ENCODE results near the gene BAZ2B. TPM values are rescaled to one million over a fixed set of nuclear protein-coding genes. Genes with fewer than 3 reads are reported as not detected.

The BAZ2B gene
- total RNA-seq, 1 experiment from 2014 or later, result 19.9 TPM

DNA sequence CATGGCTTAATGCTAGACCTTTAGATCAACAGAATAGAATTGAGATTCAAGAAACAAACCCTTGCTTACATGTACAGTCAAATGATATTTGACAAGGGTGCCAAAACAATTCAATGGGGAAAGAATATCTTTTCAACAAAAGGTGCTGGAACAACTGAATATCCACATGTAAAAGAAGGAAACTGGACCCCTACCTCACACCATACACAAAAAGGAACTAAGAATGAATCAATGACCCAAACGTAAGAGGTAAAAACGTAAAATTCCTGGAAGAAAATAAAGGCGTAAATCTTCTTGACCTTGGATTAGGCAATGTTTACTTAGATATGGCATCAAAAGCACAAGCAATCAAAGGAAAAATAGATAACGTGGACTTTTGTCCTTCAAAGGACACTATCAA lies 43.1 kb downstream of the BAZ2B start:
- TF ChIP-seq CBX3 (IDR thresholded peaks at IDR 0.05; ENCODE audit: low read depth) (no peak), POLR2AphosphoS5 (IDR thresholded peaks at IDR 0.05; ENCODE audit: low read depth, low read length) (no peak)
- Histone ChIP-seq H3K4me3 (replicated peaks in 1 of 2; ENCODE audit: low read depth in 1 of 2, low read length in 2 of 2) (no peak overlapping the region), H3K4me1 (ENCODE audit: control insufficient read depth in 1 of 2, insufficient read depth in 2 of 2, low read length in 2 of 2) (no peaks in the 10 kb centered on the region), H4K20me1 (ENCODE audit: insufficient read depth) (no peaks in the 10 kb centered on the region), H3K27me3 (ENCODE audit: insufficient read depth, low read length) (no peaks in the 10 kb centered on the region), H3K79me2 (ENCODE audit: insufficient read depth, low read length) (no peaks in the 10 kb centered on the region), H2AFZ (ENCODE audit: low read depth, low read length, poor library complexity, severe bottlenecking) (no peak overlapping the region), H3K4me2 (ENCODE audit: low read length) (no peak overlapping the region), H3K27ac (ENCODE audit: low read depth, low read length) (no peak overlapping the region), H3K9me3 (ENCODE audit: control insufficient read depth in 1 of 2, insufficient read depth in 1 of 2, low read depth in 1 of 2, low read length in 2 of 2) (no peaks in the 10 kb centered on the region), H3K9me2 (ENCODE audit: insufficient read depth) (no peaks in the 10 kb centered on the region), H3K36me3 (ENCODE audit: control insufficient read depth in 1 of 2, insufficient read depth in 2 of 2, low read length in 2 of 2) (no peaks in the 10 kb centered on the region), H3K9ac (ENCODE audit: low read length) (no peak overlapping the region)
- RAD21 ChIA-PET (ENCODE audit: low non-redundant PET in 1 of 2, low total read pairs in 2 of 2, uncharacterized antibody in 2 of 2, unreplicated experiment in 2 of 2), result no interaction called here
- BruUV-seq (replicated peaks), result no TSS peak
- CTCF ChIA-PET, result no interaction called here
- ATAC-seq (no peak), DNase-seq (ENCODE audit: low read depth, low spot score) (no peak)
- intact Hi-C loops (cut with micrococcal nuclease), result no loop called here
- POLR2A ChIA-PET, result no interaction called here

DNA sequence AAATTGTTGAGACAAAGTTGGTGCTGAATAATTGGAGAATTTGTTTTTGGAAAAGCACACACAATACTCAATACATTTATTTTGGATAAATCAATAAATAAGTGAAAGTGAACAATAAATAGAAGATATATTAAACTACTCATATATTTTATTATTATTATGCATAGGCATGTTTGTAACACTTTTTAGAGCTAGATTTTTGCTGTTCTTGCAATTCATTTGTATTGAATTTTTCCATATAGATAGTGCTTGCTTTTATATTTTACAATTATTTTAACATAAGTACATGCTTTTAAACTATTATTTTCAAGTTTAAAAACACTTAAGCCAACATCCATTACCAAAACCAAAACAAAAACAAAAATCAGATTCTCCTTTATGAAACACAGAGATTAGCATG lies 43.9 kb downstream of the BAZ2B start:
- Histone ChIP-seq H3K36me3 (ENCODE audit: control insufficient read depth in 1 of 2, insufficient read depth in 2 of 2, low read length in 2 of 2) (no peaks in the 10 kb centered on the region), H3K9me3 (ENCODE audit: control insufficient read depth in 1 of 2, insufficient read depth in 1 of 2, low read depth in 1 of 2, low read length in 2 of 2) (no peaks in the 10 kb centered on the region), H3K9me2 (ENCODE audit: insufficient read depth) (no peaks in the 10 kb centered on the region), H3K4me3 (replicated peaks in 1 of 2; ENCODE audit: low read depth in 1 of 2, low read length in 2 of 2) (no peak overlapping the region), H3K79me2 (ENCODE audit: insufficient read depth, low read length) (no peaks in the 10 kb centered on the region), H4K20me1 (ENCODE audit: insufficient read depth) (no peaks in the 10 kb centered on the region), H3K27me3 (ENCODE audit: insufficient read depth, low read length) (no peaks in the 10 kb centered on the region), H3K4me2 (ENCODE audit: low read length) (no peak overlapping the region), H3K27ac (ENCODE audit: low read depth, low read length) (no peak overlapping the region), H3K4me1 (ENCODE audit: control insufficient read depth in 1 of 2, insufficient read depth in 2 of 2, low read length in 2 of 2) (no peaks in the 10 kb centered on the region), H3K9ac (ENCODE audit: low read length) (no peak overlapping the region), H2AFZ (ENCODE audit: low read depth, low read length, poor library complexity, severe bottlenecking) (no peak overlapping the region)
- TF ChIP-seq, protein P1, sequence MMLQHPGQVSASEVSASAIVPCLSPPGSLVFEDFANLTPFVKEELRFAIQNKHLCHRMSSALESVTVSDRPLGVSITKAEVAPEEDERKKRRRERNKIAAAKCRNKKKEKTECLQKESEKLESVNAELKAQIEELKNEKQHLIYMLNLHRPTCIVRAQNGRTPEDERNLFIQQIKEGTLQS (IDR thresholded peaks at IDR 0.05), result no peak
- TF ChIP-seq SP1 (IDR thresholded peaks at IDR 0.05; ENCODE audit: low read depth), result no peak
- TF ChIP-seq CBX3 (IDR thresholded peaks at IDR 0.05; ENCODE audit: low read depth), result no peak
- no peak for TF ChIP-seq ZNF274 (IDR thresholded peaks at IDR 0.05; ENCODE audit: low read depth, low read length)
- TF ChIP-seq SIN3A (IDR thresholded peaks at IDR 0.05; ENCODE audit: low read depth), result no peak
- TF ChIP-seq, protein P2, sequence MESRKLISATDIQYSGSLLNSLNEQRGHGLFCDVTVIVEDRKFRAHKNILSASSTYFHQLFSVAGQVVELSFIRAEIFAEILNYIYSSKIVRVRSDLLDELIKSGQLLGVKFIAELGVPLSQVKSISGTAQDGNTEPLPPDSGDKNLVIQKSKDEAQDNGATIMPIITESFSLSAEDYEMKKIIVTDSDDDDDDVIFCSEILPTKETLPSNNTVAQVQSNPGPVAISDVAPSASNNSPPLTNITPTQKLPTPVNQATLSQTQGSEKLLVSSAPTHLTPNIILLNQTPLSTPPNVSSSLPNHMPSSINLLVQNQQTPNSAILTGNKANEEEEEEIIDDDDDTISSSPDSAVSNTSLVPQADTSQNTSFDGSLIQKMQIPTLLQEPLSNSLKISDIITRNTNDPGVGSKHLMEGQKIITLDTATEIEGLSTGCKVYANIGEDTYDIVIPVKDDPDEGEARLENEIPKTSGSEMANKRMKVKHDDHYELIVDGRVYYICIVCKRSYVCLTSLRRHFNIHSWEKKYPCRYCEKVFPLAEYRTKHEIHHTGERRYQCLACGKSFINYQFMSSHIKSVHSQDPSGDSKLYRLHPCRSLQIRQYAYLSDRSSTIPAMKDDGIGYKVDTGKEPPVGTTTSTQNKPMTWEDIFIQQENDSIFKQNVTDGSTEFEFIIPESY (IDR thresholded peaks at IDR 0.05; ENCODE audit: extremely low read depth, insufficient replicate concordance, low read length), result no peak
- no peak for TF ChIP-seq ZFX (IDR thresholded peaks at IDR 0.05)
- TF ChIP-seq RAD21 (IDR thresholded peaks at IDR 0.05; ENCODE audit: low read depth), result no peak
- TF ChIP-seq, protein P3, sequence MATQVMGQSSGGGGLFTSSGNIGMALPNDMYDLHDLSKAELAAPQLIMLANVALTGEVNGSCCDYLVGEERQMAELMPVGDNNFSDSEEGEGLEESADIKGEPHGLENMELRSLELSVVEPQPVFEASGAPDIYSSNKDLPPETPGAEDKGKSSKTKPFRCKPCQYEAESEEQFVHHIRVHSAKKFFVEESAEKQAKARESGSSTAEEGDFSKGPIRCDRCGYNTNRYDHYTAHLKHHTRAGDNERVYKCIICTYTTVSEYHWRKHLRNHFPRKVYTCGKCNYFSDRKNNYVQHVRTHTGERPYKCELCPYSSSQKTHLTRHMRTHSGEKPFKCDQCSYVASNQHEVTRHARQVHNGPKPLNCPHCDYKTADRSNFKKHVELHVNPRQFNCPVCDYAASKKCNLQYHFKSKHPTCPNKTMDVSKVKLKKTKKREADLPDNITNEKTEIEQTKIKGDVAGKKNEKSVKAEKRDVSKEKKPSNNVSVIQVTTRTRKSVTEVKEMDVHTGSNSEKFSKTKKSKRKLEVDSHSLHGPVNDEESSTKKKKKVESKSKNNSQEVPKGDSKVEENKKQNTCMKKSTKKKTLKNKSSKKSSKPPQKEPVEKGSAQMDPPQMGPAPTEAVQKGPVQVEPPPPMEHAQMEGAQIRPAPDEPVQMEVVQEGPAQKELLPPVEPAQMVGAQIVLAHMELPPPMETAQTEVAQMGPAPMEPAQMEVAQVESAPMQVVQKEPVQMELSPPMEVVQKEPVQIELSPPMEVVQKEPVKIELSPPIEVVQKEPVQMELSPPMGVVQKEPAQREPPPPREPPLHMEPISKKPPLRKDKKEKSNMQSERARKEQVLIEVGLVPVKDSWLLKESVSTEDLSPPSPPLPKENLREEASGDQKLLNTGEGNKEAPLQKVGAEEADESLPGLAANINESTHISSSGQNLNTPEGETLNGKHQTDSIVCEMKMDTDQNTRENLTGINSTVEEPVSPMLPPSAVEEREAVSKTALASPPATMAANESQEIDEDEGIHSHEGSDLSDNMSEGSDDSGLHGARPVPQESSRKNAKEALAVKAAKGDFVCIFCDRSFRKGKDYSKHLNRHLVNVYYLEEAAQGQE (IDR thresholded peaks at IDR 0.05; ENCODE audit: low read depth), result no peak
- no peak for TF ChIP-seq FOSL1 (IDR thresholded peaks at IDR 0.05; ENCODE audit: low read depth)
- no peak for TF ChIP-seq CEBPB (IDR thresholded peaks at IDR 0.05; ENCODE audit: low read depth)
- TF ChIP-seq TCF7L2 (IDR thresholded peaks at IDR 0.05; ENCODE audit: borderline replicate concordance, extremely low read depth, insufficient read depth, insufficient read length), result no peak
- no peak for TF ChIP-seq EZH2 (IDR thresholded peaks at IDR 0.05)
- TF ChIP-seq JUND (IDR thresholded peaks at IDR 0.05), result no peak
- no peak for TF ChIP-seq POLR2AphosphoS5 (IDR thresholded peaks at IDR 0.05; ENCODE audit: low read depth, low read length)
- no peak for TF ChIP-seq YY1 (IDR thresholded peaks at IDR 0.05; ENCODE audit: extremely low read depth, insufficient replicate concordance, low read depth, low read length)
- TF ChIP-seq SRF (IDR thresholded peaks at IDR 0.05; ENCODE audit: low read depth), result no peak
- POLR2A ChIA-PET, result no interaction called here
- no TSS peak for BruUV-seq (replicated peaks)
- no peak for DNase-seq (ENCODE audit: low read depth, low spot score)
- intact Hi-C loops (cut with micrococcal nuclease), result no loop called here
- ATAC-seq, result no peak
- CTCF ChIA-PET, result no interaction called here
- RAD21 ChIA-PET (ENCODE audit: low non-redundant PET in 1 of 2, low total read pairs in 2 of 2, uncharacterized antibody in 2 of 2, unreplicated experiment in 2 of 2), result no interaction called here
